Ovary (tissue), 3 donors: Measurements from ENCODE around the gene NEMP1.

Experiments used
- EP300 ChIP-seq: sonication (generic); formaldehyde crosslinking; IDR thresholded peaks from one replicate; pipeline ENCODE4 v1.6.1; 2017; ENCODE audit warnings: antibody characterized with exemption
- TF ChIP-seq, protein P1 (sequence below), 3 donors: fragments of 450-650 bp in 2 of 3; fragments of 200-600 bp in 1 of 3; IDR thresholded peaks; one replicate each; pipeline versions ENCODE4 v1.5.1 to v1.8.0; 2016 to 2022; ENCODE audit warnings: antibody characterized with exemption in 3 of 3, mild to moderate bottlenecking in 1 of 3
- donor health status: DM: no; HTN: no; CAD: no.

DNA sequence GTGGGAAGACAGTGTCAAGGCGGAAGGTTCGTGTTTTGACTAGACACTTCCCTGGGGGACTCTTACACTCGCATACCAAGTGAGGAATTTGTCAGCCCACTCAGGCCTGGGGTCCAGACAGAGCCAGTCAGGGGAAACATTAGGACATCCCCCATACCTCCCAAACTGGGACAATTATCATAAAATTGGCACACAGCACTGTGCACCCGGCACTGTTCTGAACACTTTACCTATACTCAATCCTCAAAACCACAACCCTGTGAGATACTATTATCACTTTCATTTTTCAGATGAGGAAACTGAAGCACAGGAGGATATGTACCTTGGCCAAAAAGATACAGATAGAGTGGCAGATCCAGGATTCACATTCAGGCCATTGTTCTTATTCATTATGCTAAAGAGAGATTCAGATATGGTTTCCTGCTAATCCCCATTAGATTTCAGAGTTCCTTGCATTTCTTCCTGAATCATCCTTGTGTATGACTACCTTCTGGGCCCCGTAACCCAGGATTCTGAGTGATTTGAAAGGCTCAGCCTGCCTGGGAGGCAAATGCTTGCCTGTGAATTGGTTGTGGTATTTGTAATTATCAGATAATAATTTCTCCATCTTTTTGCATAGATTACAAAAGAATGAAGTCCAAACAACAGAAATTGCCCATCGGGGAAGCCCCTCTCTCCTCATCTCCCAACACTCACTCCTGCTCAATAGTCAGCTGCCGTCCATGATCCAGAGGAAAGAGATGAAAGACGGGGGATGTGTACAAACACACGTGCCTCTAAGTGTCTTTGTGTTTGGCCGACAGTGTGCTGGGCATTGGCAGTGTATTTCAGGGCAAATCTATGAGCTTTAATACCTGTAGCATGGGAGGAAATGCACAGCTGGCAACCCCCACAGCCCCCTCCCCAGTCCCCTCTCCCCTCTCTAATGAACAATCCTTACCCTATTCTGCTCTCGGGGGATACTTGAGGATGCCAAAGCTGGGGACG is 66.9 kb downstream of the NEMP1 start:
- TF ChIP-seq, protein P1, sequence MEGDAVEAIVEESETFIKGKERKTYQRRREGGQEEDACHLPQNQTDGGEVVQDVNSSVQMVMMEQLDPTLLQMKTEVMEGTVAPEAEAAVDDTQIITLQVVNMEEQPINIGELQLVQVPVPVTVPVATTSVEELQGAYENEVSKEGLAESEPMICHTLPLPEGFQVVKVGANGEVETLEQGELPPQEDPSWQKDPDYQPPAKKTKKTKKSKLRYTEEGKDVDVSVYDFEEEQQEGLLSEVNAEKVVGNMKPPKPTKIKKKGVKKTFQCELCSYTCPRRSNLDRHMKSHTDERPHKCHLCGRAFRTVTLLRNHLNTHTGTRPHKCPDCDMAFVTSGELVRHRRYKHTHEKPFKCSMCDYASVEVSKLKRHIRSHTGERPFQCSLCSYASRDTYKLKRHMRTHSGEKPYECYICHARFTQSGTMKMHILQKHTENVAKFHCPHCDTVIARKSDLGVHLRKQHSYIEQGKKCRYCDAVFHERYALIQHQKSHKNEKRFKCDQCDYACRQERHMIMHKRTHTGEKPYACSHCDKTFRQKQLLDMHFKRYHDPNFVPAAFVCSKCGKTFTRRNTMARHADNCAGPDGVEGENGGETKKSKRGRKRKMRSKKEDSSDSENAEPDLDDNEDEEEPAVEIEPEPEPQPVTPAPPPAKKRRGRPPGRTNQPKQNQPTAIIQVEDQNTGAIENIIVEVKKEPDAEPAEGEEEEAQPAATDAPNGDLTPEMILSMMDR (IDR thresholded peaks at IDR 0.05): no peak
- no peak for TF ChIP-seq EP300
